ENCODE data around the gene SYNDIG1. TPM values are rescaled to one million over a fixed set of nuclear protein-coding genes. Genes with fewer than 3 reads are reported as not detected.

Gene SYNDIG1
- total RNA-seq, 2 donors from 2014 or later, result not detected

DNA sequence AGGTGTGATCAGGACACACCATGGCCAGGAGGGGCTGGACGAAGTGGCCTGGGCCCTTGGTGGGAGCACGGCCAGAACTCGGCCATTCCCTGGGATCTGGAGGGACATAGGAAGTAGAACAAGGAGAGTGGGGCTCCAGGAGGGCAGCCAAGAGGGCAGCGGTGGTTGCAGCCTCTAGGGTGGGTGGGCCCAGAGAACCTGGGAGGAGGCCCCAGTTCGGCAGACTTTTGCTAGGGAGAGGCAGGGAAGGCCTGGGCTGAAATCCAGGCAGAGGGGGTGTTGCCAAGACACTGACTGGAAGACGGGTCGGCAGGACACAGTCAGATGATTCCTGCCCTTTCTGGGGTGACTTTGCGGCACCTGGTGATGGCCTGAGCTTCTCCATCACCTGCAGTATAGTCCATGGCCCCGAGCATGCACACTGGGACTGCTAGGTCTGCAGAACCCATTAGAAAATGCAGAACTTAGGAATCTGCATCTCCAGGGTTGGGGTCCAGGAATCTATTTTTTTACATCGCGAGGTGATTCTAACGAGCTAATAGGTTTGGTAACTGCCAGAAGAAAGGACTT is 224.8 kb downstream of the SYNDIG1 start:
- Mint-ChIP-seq H3K9me3 (no peaks in the 10 kb centered on the region), H3K36me3 (no peaks in the 10 kb centered on the region), H3K27ac (peak overlapping the region in 1 of 2 donors; percentile 29)
- ATAC-seq (no peak), DNase-seq (ENCODE audit: low spot score in 2 of 2) (peak in 1 of 2 donors; percentile 40)

DNA sequence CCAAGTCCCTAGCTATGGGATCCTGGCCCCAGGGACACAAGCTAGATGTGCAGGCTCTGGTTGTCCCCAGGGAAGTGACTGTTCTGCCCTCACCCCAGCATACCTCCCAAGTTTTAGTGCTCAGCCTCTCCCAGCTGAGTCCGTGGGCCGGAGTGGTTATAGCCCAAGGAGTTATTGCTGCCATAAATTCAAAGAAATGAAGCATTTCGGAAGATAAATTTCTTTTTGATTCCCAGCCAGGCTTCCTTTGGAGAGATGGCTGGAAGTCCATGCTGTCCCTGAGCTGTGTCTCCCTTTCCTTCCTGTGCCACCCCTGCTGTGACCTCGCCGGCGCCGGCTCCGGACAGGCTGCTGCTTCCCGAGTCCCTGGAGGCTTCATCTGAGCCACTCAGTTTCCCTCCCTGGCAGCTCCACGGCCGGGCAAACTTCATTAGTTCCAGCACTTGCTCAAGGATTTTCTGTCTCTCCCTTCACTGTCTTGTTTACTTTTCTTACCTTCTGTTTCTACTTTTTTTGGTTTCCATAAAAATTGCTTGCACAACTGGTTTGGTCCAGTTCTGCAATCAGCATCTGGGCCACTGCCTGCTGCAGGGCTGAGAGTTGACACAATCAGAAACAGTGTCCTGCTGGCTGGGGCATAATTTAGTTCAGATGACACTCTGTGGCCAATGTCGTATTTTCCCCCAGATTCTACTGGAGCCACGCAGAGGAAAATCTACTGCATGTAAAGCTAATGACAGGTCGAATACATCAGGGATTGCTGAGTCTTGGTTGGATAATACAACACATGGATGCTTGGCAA is 225.5 kb downstream of the SYNDIG1 start:
- H3K36me3 Mint-ChIP-seq, result no peaks in the 10 kb centered on the region
- ATAC-seq, result no peak
- no peaks in the 10 kb centered on the region for H3K9me3 Mint-ChIP-seq
- H3K27ac Mint-ChIP-seq, result no peak overlapping the region
- no peak for DNase-seq (ENCODE audit: low spot score in 2 of 2)

DNA sequence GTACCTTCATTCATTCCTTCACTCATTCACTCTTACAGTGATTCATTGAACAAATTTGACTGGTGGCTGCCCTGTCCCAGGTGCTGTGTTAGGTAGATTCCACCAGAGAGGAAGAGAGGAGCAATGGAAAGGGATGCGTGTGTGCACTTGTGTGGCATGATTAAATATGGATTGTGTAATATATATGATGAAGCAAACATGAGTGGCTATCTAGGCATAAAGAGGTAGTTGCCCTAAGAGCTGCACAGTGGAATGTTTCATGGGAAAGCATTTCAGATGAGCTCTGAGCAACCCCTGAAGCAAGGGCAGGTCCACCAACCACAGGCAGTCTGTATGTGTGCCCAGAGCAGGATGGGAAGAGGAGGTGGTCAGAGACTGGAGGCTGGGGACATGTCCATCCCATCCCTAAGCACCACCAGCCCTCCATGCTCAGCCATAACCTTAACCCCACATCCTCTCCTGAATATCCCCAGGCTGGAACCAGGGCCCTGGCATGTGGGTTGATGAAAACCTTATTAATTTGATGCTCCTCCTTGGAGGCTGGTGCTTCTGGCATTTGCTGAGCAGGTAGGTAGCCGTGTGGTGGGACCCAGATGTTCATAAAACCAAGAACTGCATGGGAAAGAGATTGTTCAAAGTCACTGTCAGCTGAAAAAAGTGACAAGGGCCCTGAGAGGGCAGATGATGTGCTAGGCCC is 226.2 kb downstream of the SYNDIG1 start:
- ATAC-seq (no peak), DNase-seq (ENCODE audit: low spot score in 2 of 2) (no peak)
- no peak overlapping the region for H3K27ac Mint-ChIP-seq
- H3K36me3 Mint-ChIP-seq, result no peaks in the 10 kb centered on the region
- H3K9me3 Mint-ChIP-seq, result no peaks in the 10 kb centered on the region

DNA sequence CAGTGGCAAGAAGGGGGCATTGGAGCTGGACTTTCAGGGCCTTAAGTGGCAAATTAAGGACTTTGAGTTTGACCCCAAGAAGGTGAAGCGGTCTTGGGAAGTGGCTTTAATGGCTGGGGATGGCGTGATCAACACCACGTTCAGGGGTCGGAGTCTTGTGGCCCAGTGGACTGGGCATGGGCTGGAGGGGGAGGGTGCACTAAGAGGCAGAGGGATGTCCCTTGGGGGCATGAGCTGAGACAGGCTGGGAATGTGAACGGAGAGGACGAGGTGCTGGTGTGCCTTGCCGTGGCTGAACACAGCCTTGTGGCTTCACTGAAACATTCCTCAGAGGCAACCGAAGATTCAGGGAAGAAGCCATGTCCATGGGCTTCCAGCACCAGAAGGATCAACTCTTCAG is 227.0 kb downstream of the SYNDIG1 start:
- ATAC-seq (no peak), DNase-seq (ENCODE audit: low spot score in 2 of 2) (no peak)
- H3K36me3 Mint-ChIP-seq, result no peaks in the 10 kb centered on the region
- no peak overlapping the region for H3K27ac Mint-ChIP-seq
- no peaks in the 10 kb centered on the region for H3K9me3 Mint-ChIP-seq

DNA sequence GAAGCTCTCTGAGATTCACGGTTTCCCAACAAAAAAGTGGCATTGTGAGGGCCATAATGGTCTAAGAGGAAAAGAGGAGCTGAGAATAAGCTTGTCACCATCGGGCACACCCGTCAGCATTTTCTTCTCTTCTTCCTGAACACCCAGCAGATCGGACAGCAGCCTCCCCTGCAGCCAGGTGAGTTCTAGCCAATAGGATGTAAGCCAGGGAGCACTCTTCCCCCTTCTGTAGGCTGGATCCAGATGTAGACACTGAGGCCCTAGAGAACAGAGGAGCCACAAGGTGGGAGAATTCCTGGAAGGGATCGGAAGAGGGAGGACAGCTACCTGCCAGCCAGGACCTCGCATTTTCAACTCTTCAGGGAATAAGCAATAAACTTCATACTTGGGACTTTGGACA is 228.0 kb downstream of the SYNDIG1 start:
- DNase-seq (ENCODE audit: low spot score in 2 of 2) (no peak), ATAC-seq (no peak)
- Mint-ChIP-seq H3K36me3 (no peaks in the 10 kb centered on the region), H3K9me3 (no peaks in the 10 kb centered on the region), H3K27ac (no peak overlapping the region)

- H3K9me3 Mint-ChIP-seq, result no peaks in the 10 kb centered on the region
- no peak for DNase-seq (ENCODE audit: low spot score in 2 of 2)
- ATAC-seq, result no peak
- H3K36me3 Mint-ChIP-seq, result no peaks in the 10 kb centered on the region
- H3K27ac Mint-ChIP-seq, result no peak overlapping the region
Observed at GRCh38 chr20:24698189-24698588, 228.8 kb downstream of the SYNDIG1 start.

DNA sequence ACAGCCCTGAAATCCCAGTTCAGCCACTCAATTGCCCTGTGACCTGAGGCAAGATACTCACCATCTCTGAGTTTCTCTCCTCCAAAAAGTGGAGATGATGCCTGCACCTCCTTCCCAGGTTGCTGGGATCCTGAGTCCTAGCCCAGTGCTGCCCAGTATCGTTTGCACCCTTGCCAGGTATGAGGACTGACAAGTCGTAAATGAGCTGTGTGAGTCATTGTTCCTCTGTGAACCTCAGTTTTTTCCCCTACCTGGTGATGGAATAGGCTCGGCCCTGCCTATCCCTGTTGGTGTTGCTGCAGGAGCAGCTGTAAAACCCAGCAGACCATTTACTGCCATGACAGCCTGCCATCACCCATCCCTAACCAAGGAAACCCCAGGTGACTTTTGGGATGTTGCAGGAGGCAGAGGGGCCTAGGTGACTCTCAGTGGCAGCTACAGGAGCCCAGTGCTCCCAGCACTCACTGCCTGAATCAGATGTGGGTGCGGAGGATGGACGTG is 229.3 kb downstream of the SYNDIG1 start:
- no peak for DNase-seq (ENCODE audit: low spot score in 2 of 2)
- Mint-ChIP-seq H3K27ac (no peak overlapping the region), H3K36me3 (no peaks in the 10 kb centered on the region), H3K9me3 (no peaks in the 10 kb centered on the region)
- no peak for ATAC-seq

GRCh38 chr20:24699321-24700165 is 230.1 kb downstream of the SYNDIG1 start:
- no peak overlapping the region for H3K27ac Mint-ChIP-seq
- no peaks in the 10 kb centered on the region for H3K36me3 Mint-ChIP-seq
- no peaks in the 10 kb centered on the region for H3K9me3 Mint-ChIP-seq

GRCh38 chr20:24700166-24700860 is 230.9 kb downstream of the SYNDIG1 start:
- no peak for ATAC-seq
- H3K27ac Mint-ChIP-seq, result peak overlapping the region in 1 of 2 donors; percentile 94
- no peak for DNase-seq (ENCODE audit: low spot score in 2 of 2)
- H3K36me3 Mint-ChIP-seq, result no peaks in the 10 kb centered on the region
- no peaks in the 10 kb centered on the region for H3K9me3 Mint-ChIP-seq

More at GRCh38 chr20:24699321-24700165, 230.1 kb downstream of the SYNDIG1 start:
- DNase-seq (ENCODE audit: low spot score in 2 of 2) (no peak), ATAC-seq (no peak)

DNA sequence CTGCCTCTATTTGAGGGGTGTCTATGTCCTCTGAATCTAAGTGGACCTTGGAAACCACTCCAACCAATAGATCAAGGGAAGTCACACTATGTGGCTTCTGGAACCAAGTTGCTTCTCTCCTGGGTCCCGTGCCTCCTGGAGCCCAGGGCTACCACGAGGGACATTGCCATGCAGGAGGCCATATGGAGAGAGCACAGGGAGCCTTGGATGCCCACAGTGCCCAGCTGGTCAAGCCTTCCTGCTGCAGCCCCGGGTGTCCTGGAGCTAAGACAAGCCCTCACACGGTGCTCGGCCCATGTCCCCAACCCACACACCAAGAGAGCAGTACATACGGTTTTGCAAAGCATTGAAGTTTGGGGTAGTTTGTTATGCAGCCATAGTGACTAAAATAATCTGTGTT is 231.6 kb downstream of the SYNDIG1 start:
- H3K9me3 Mint-ChIP-seq, result no peaks in the 10 kb centered on the region
- DNase-seq (ENCODE audit: low spot score in 2 of 2), result no peak
- no peak for ATAC-seq
- H3K27ac Mint-ChIP-seq, result peak overlapping the region in 1 of 2 donors; percentile 3
- no peaks in the 10 kb centered on the region for H3K36me3 Mint-ChIP-seq

DNA sequence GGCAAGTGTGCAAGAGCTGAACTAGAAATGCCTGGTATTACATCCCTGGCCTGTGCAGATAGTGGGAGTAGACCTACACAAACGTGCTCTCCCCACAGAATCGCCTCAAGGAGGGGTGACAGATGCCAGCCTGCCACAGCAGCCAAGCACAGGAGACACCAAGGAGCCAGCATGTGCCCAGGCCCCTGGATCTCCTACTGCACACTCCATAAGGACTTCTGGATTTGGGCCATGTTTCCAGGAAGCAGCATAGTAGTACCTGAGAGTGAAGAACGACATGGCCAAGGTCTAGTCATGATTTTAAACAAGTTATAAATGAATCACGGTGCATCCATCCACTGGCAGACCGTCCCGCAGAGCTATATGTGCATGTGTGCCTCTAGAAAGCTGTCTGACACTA is 232.2 kb downstream of the SYNDIG1 start:
- DNase-seq (ENCODE audit: low spot score in 2 of 2) (no peak), ATAC-seq (no peak)
- Mint-ChIP-seq H3K36me3 (no peaks in the 10 kb centered on the region), H3K9me3 (no peaks in the 10 kb centered on the region), H3K27ac (no peak overlapping the region)

GRCh38 chr20:24702501-24703283 is 233.3 kb downstream of the SYNDIG1 start:
- Mint-ChIP-seq H3K9me3 (no peaks in the 10 kb centered on the region), H3K27ac (no peak overlapping the region), H3K36me3 (no peaks in the 10 kb centered on the region)
- DNase-seq (ENCODE audit: low spot score in 2 of 2) (no peak), ATAC-seq (no peak)

- Mint-ChIP-seq H3K36me3 (no peaks in the 10 kb centered on the region), H3K27ac (no peak overlapping the region), H3K9me3 (no peaks in the 10 kb centered on the region)
- DNase-seq (ENCODE audit: low spot score in 2 of 2) (no peak), ATAC-seq (no peak)
Observed at GRCh38 chr20:24703284-24703610, 233.8 kb downstream of the SYNDIG1 start.

GRCh38 chr20:24704899-24705298 is 235.5 kb downstream of the SYNDIG1 start:
- no peak for DNase-seq (ENCODE audit: low spot score in 2 of 2)
- Mint-ChIP-seq H3K27ac (no peak overlapping the region), H3K9me3 (no peaks in the 10 kb centered on the region)

GRCh38 chr20:24705486-24705885 is 236.1 kb downstream of the SYNDIG1 start:
- H3K27ac Mint-ChIP-seq, result no peak overlapping the region
- no peaks in the 10 kb centered on the region for H3K9me3 Mint-ChIP-seq
- no peak for DNase-seq (ENCODE audit: low spot score in 2 of 2)
- no peak for ATAC-seq
- no peaks in the 10 kb centered on the region for H3K36me3 Mint-ChIP-seq

More at GRCh38 chr20:24704899-24705298, 235.5 kb downstream of the SYNDIG1 start:
- no peak for ATAC-seq
- H3K36me3 Mint-ChIP-seq, result no peaks in the 10 kb centered on the region

Measured in activated naive CD4-positive, alpha-beta T cell treated with anti-CD3 and anti-CD28 coated beads, Interleukin-2, amount 50 U/mL, for 72 hours (primary cell).